WI38 (cell line): ENCODE data around the gene RPS6KA4.

Experiments
- H3K4me3 ChIP-seq: 2 replicates; pipeline ENCODE4 v1.5.1; 2011; ENCODE audit warnings: low read depth, mild to moderate bottlenecking, control low read depth, low read length
- TF ChIP-seq, protein P1 (sequence below): IDR thresholded peaks from 2 replicates; pipeline ENCODE4 v1.5.1; 2012; ENCODE audit warnings: low read depth, mild to moderate bottlenecking, control low read depth, low read length

RPS6KA4 gene

DNA sequence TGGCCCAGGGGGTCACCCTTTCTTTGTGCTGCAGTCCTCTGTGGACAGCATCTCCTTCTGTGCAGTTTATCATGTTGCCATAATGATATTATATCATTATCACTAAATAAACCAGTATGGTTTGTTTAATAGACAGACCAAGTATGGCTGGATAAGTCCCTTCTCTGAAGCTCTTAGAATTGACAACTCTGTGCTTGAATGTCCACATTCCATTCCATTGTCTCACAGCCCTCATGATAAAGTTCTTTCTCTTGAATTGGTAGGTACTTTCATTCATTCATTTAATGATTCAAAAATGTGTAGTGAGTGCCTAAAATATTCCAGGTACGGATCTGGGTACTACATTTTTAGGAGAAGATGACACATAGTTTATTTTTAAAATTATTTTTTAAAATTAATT, 7.8 kb downstream of the RPS6KA4 start:
- TF ChIP-seq, protein P1, sequence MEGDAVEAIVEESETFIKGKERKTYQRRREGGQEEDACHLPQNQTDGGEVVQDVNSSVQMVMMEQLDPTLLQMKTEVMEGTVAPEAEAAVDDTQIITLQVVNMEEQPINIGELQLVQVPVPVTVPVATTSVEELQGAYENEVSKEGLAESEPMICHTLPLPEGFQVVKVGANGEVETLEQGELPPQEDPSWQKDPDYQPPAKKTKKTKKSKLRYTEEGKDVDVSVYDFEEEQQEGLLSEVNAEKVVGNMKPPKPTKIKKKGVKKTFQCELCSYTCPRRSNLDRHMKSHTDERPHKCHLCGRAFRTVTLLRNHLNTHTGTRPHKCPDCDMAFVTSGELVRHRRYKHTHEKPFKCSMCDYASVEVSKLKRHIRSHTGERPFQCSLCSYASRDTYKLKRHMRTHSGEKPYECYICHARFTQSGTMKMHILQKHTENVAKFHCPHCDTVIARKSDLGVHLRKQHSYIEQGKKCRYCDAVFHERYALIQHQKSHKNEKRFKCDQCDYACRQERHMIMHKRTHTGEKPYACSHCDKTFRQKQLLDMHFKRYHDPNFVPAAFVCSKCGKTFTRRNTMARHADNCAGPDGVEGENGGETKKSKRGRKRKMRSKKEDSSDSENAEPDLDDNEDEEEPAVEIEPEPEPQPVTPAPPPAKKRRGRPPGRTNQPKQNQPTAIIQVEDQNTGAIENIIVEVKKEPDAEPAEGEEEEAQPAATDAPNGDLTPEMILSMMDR, result no peak
- H3K4me3 ChIP-seq, result no peak overlapping the region

DNA sequence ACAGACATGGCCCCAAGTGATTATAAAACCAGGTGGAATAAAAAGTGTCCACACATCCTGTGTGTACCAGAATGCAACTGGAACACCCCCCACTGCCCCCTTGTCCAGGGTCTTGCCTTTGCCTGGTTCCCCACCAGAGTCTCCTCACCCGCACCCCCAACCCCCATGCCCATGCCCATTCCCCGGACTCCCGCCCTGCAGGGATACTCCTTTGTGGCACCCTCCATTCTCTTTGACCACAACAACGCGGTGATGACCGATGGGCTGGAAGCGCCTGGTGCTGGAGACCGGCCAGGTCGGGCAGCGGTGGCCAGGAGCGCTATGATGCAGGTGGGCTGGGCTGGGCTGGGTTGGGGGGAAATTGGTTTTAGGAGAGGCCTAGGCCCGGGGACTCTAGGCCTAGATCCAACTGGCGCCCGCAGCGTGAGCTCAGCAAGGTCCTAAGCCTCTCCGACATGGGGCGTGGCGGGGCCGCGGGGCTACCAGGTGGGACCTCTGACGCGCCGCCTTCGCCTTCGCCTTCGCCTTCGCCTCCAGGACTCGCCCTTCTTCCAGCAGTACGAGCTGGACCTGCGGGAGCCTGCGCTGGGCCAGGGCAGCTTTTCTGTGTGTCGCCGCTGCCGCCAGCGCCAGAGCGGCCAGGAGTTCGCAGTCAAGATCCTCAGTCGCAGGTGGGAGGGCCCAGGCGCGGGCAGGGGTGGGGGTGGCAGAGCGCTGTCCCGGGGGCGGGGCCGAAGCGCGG, 9.1 kb downstream of the RPS6KA4 start:
- H3K4me3 ChIP-seq, result no peak overlapping the region
- TF ChIP-seq, protein P1, result no peak

DNA sequence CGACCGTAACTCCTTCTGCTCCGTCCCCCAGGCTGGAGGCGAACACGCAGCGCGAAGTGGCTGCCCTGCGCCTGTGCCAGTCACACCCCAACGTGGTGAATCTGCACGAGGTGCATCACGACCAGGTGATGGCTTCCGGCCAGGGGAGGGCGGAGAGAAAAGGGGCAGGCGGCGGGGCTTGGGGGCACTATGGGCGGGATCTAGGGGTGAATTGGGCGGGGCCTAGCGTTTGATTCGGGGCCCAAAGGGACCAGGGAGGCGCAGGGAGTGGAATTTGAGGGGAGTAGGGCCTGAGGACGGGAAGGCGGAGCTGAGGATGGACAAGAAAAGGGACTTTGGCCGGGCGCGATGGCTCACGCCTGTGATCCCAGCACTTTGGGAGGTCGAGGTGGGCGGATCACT, 9.7 kb downstream of the RPS6KA4 start:
- no peak overlapping the region for H3K4me3 ChIP-seq
- TF ChIP-seq, protein P1, result no peak

DNA sequence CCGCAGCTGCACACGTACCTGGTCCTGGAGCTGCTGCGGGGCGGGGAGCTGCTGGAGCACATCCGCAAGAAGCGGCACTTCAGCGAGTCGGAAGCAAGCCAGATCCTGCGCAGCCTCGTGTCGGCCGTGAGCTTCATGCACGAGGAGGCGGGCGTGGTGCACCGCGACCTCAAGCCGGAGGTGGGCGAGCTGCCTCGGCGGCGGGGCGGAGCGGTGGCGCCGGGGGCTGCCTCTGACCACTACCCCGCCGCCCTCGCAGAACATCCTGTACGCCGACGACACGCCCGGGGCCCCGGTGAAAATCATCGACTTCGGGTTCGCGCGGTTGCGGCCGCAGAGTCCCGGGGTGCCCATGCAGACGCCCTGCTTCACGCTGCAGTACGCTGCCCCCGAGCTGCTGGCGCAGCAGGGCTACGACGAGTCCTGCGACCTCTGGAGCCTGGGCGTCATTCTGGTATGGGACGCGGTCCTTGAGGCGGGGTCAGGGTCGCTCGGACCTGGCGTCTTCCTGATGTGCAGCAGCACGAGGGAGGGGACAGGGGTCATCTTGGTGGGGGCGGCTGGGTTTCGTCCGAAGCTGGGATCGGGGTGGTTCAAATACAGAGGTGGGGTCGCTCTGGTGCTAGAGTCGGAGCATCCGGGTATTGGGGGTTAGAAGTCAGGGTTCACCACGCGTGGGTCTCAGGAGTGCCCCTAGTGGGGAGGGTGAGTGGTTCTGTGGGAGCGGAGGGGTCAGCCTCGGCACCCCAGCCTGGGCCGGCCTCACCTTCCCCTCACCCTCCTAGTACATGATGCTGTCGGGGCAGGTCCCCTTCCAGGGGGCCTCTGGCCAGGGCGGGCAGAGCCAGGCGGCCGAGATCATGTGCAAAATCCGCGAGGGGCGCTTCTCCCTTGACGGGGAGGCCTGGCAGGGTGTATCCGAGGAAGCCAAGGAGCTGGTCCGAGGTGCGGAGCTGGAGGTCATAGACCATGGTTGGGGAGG, 10.8 kb downstream of the RPS6KA4 start:
- H3K4me3 ChIP-seq, result no peak overlapping the region
- TF ChIP-seq, protein P1, result no peak

DNA sequence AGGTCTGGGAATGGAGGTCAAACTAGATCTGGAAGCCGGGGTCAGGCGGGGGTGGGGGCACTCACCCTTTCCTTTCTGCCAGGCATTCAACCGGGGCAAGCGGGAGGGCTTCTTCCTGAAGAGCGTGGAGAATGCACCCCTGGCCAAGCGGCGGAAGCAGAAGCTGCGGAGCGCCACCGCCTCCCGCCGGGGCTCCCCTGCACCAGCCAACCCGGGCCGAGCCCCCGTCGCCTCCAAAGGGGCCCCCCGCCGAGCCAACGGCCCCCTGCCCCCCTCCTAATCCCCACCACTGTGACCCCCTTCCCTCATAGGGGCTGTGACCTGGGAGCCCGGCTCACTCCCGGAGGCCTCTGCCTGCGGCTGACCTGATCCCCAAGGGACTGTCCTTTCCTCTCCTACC, 12.2 kb downstream of the RPS6KA4 start:
- TF ChIP-seq, protein P1, result no peak
- H3K4me3 ChIP-seq, result no peak overlapping the region

DNA sequence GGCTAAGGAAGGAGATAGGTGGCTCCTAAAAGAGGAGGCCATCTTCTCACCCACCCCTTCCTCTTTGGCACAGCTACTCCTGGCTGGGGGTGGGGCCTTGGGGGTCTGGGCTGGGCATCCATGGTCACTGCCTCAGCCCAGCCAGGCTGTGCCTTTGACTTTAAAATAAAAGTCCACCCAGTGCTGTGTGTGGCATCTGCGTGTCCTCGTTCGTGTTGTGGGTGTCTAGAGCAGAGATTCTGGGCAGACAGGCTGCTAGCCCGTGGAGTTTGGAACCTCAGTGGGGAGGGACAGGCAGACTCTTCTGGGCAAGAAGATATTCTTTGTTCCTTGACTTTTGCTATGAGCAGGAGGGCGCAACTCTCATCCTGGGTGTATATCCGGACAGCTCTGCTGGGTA, 13.1 kb downstream of the RPS6KA4 start:
- no peak overlapping the region for H3K4me3 ChIP-seq
- TF ChIP-seq, protein P1, result no peak
